Sigmoid colon (tissue), 7 donors: Measurements from ENCODE around the gene DYNC1H1. TPM values are rescaled to one million over a fixed set of nuclear protein-coding genes. Genes with fewer than 3 reads are reported as not detected.

ENCODE experiments used
- DNase-seq: peaks from one replicate; pipeline ENCODE4 v3.0.0-alpha.2; 2019
- H3K27ac ChIP-seq, 4 donors: fragments of 200-600 bp; sonication (generic); one replicate each; pipeline ENCODE4 v1.5.1; 2016 to 2019; ENCODE audit warnings: mild to moderate bottlenecking in 1 of 4
- H3K27me3 ChIP-seq, 3 donors: fragments of 200-600 bp; sonication (generic); one replicate each; pipeline ENCODE4 v1.5.1; 2019; ENCODE audit warnings: mild to moderate bottlenecking in 1 of 3
- H3K36me3 ChIP-seq, 4 donors: fragments of 200-600 bp; sonication (generic); one replicate each; pipeline ENCODE4 v1.5.1; 2016 to 2019
- H3K4me1 ChIP-seq, 4 donors: fragments of 200-600 bp; sonication (generic); one replicate each; pipeline ENCODE4 v1.5.1; 2017 to 2019
- H3K4me3 ChIP-seq, 4 donors: fragments of 200-600 bp; sonication (generic); one replicate each; pipeline ENCODE4 v1.5.1; 2017 to 2019; ENCODE audit warnings: mild to moderate bottlenecking in 2 of 4, moderate library complexity in 1 of 4
- H3K9me3 ChIP-seq, 4 donors: fragments of 200-600 bp in 3 of 4; sonication (generic) in 3 of 4; one replicate each; pipeline versions ENCODE4 v1.5.1 to v1.6.1; 2013 to 2019
- CTCF ChIP-seq, 4 experiments: fragments of 450-650 bp in 3 of 4; fragments of 200-600 bp in 1 of 4; IDR thresholded peaks; one replicate each; pipeline ENCODE4 v1.5.1; 2016 to 2019; ENCODE audit warnings: antibody characterized with exemption in 4 of 4, mild to moderate bottlenecking in 3 of 4, moderate library complexity in 2 of 4
- EP300 ChIP-seq, 4 donors: sonication (generic); formaldehyde crosslinking; IDR thresholded peaks; one replicate each; pipeline ENCODE4 v1.6.1; 2017; ENCODE audit warnings: antibody characterized with exemption in 4 of 4
- POLR2A ChIP-seq, 2 donors: fragments of 450-650 bp; IDR thresholded peaks; one replicate each; pipeline ENCODE4 v1.6.1; 2016; ENCODE audit warnings: antibody characterized with exemption in 2 of 2, mild to moderate bottlenecking in 2 of 2, moderate library complexity in 2 of 2
- POLR2AphosphoS5 ChIP-seq, 4 donors: sonication (generic); formaldehyde crosslinking; IDR thresholded peaks; one replicate each; pipeline ENCODE4 v1.6.1; 2017; ENCODE audit warnings: antibody characterized with exemption in 4 of 4
- WGBS, 2 donors: extraction: QIAGEN DNeasy Blood & Tissue Kit; methylation state at CpG; one replicate each; pipeline ENCODE4 v1.1.7; 2013; 5-methylcytosine and 5-hydroxymethylcytosine counted together
- intact Hi-C: fragments of 100-400 bp; cut with DNase I; formaldehyde crosslinking; loops from one replicate; pipeline ENCODE4 v1.15.1; 2023
- polyA plus RNA-seq, 3 donors: library from polyadenylated mRNA; stranded (reverse); fragments of 200-250 nt; gene quantifications; one replicate each; pipeline ENCODE4 v1.2.3, GENCODE V29; 2013
- total RNA-seq, 4 donors: library from RNA; depleted of rRNA; stranded (reverse); fragments of >200 nt; gene quantifications; one replicate each; pipeline ENCODE4 v1.1.0, GENCODE V29; 2016
- donor health status: healthy with polysubstance abuse.
- donor health status: Bipolar disorder and iron deficiency.
- donor health status: healthy.

Gene DYNC1H1
- total and polyA plus RNA-seq, 7 donors: 38.4 to 592 (median 320) TPM

GRCh38 chr14:101947904-101948665 is 16.3 kb upstream of the DYNC1H1 start:
- H3K27me3 ChIP-seq: no peaks in the 10 kb centered on the region
- H3K4me1 ChIP-seq: peaks cover 0 to 24% (median 16%) of the 10 kb centered on the region in 4 donors
- WGBS, 2 donors: 0% methylated on average over 53 of the region's 53 CpGs
- DNase-seq: peak; percentile 100
- peak overlapping the region; percentile 94 to 99 (median 97) for H3K27ac ChIP-seq
- intact Hi-C loops: loop anchor here (1.0 to 5.0 kb wide), 3 partner anchors 16 to 186 kb away; partner anchors contain the start of genes DYNC1H1 and PPP2R5C
- no peaks in the 10 kb centered on the region for H3K9me3 ChIP-seq
- peak overlapping the region; percentile 63 to 88 (median 82) for H3K4me3 ChIP-seq
- H3K36me3 ChIP-seq: no peaks in the 10 kb centered on the region
- TF ChIP-seq POLR2A (IDR thresholded peaks at IDR 0.05): peak; percentile 95 to 96
- TF ChIP-seq EP300 (IDR thresholded peaks at IDR 0.05): peak in 2 of 4 donors; percentile 84 to 94
- TF ChIP-seq POLR2AphosphoS5 (IDR thresholded peaks at IDR 0.05): peak; percentile 98 to 99 (median 98)
- TF ChIP-seq CTCF (IDR thresholded peaks at IDR 0.05): no peak

GRCh38 chr14:101948666-101949216 is 15.6 kb upstream of the DYNC1H1 start:
- DNase-seq: peak; percentile 79
- Histone ChIP-seq H3K36me3 (no peaks in the 10 kb centered on the region), H3K9me3 (no peaks in the 10 kb centered on the region), H3K4me3 (peak overlapping the region; percentile 60 to 88 (median 82)), H3K27ac (peak overlapping the region; percentile 94 to 99 (median 97)), H3K27me3 (no peaks in the 10 kb centered on the region), H3K4me1 (peaks cover 0 to 24% (median 16%) of the 10 kb centered on the region in 4 donors)
- 2 to 7% methylated on average over 29 of the region's 29 CpGs for WGBS, 2 donors
- intact Hi-C loops: loop anchor here (1.0 to 5.0 kb wide), 2 partner anchors 16 to 186 kb away; partner anchors contain the start of genes DYNC1H1 and PPP2R5C
- TF ChIP-seq EP300 (IDR thresholded peaks at IDR 0.05) (no peak), POLR2AphosphoS5 (IDR thresholded peaks at IDR 0.05) (no peak), CTCF (IDR thresholded peaks at IDR 0.05) (no peak), POLR2A (IDR thresholded peaks at IDR 0.05) (no peak)

GRCh38 chr14:101950100-101950499 is 14.3 kb upstream of the DYNC1H1 start:
- Histone ChIP-seq H3K27ac (no peak overlapping the region), H3K4me1 (peaks cover 0 to 24% (median 16%) of the 10 kb centered on the region in 4 donors), H3K9me3 (no peaks in the 10 kb centered on the region), H3K4me3 (no peak overlapping the region), H3K36me3 (no peaks in the 10 kb centered on the region), H3K27me3 (no peaks in the 10 kb centered on the region)
- 74 to 83% methylated on average over 4 of the region's 4 CpGs for WGBS, 2 donors
- TF ChIP-seq EP300 (IDR thresholded peaks at IDR 0.05) (no peak), CTCF (IDR thresholded peaks at IDR 0.05) (no peak), POLR2A (IDR thresholded peaks at IDR 0.05) (no peak), POLR2AphosphoS5 (IDR thresholded peaks at IDR 0.05) (no peak)
- intact Hi-C loops: no loop called here
- DNase-seq: peak; percentile 29

GRCh38 chr14:101950516-101951215 is 13.7 kb upstream of the DYNC1H1 start:
- no peak overlapping the region for H3K27ac ChIP-seq
- 86 to 91% methylated on average over 4 of the region's 4 CpGs for WGBS, 2 donors

More at GRCh38 chr14:101950516-101951215, 13.7 kb upstream of the DYNC1H1 start:
- Histone ChIP-seq H3K4me3 (no peak overlapping the region), H3K36me3 (no peaks in the 10 kb centered on the region), H3K4me1 (peaks cover 0 to 24% (median 16%) of the 10 kb centered on the region in 4 donors), H3K9me3 (no peaks in the 10 kb centered on the region), H3K27me3 (no peaks in the 10 kb centered on the region)
- intact Hi-C loops: no loop called here
- peak; percentile 57 for DNase-seq
- TF ChIP-seq POLR2A (IDR thresholded peaks at IDR 0.05): no peak
- no peak for TF ChIP-seq CTCF (IDR thresholded peaks at IDR 0.05)
- TF ChIP-seq POLR2AphosphoS5 (IDR thresholded peaks at IDR 0.05): no peak
- TF ChIP-seq EP300 (IDR thresholded peaks at IDR 0.05): no peak
